H1 (cell line): Measurements from ENCODE around the gene CDK15.

Experiments used
- CHD2 ChIP-seq: IDR thresholded peaks from 2 replicates; pipeline ENCODE4 v1.6.1; 2012; ENCODE audit warnings: low read length, improper control_type of control experiment
- EP300 ChIP-seq, 2 experiments: IDR thresholded peaks; 1 replicate in 1 of 2; 2 replicates in 1 of 2; pipeline ENCODE4 v1.6.1; 2011 to 2012; ENCODE audit warnings: low read depth in 2 of 2, low read length in 2 of 2, mild to moderate bottlenecking in 2 of 2, borderline replicate concordance in 1 of 2, inconsistent platforms in 1 of 2, moderate library complexity in 1 of 2
- EZH2 ChIP-seq: fragments of 200-600 bp; sonication (generic); IDR thresholded peaks from 2 replicates; pipeline ENCODE4 v1.7.1; 2012; ENCODE audit warnings: low read depth, mild to moderate bottlenecking, moderate library complexity, low read length, inconsistent platforms; ENCODE audit not compliant: severe bottlenecking
- JUN ChIP-seq: IDR thresholded peaks from 2 replicates; pipeline ENCODE4 v1.6.1; 2011; ENCODE audit warnings: low read depth, mild to moderate bottlenecking, improper control_type of control experiment, low read length
- KDM4A ChIP-seq: IDR thresholded peaks from one replicate; pipeline ENCODE4 v1.7.1; 2012; ENCODE audit warnings: low read depth, mild to moderate bottlenecking, moderate library complexity, low read length, inconsistent platforms; ENCODE audit not compliant: severe bottlenecking
- POLR2A ChIP-seq, 2 experiments: IDR thresholded peaks; 1 replicate in 1 of 2; 2 replicates in 1 of 2; pipeline ENCODE4 v1.6.1; 2011; ENCODE audit warnings: low read depth in 2 of 2, low read length in 2 of 2, mild to moderate bottlenecking in 2 of 2; ENCODE audit errors: control extremely low read depth in 1 of 2
- POLR2AphosphoS5 ChIP-seq: IDR thresholded peaks from 2 replicates; pipeline ENCODE4 v1.6.1; 2011; ENCODE audit warnings: low read depth, low read length
- RAD21 ChIP-seq, 2 experiments: IDR thresholded peaks in 1 of 2; conservative IDR thresholded peaks in 1 of 2; 2 replicates each; pipeline ENCODE4 v1.6.1; 2011; ENCODE audit warnings: low read depth in 2 of 2, low read length in 2 of 2, improper control_type of control experiment in 1 of 2, inconsistent platforms in 1 of 2, mild to moderate bottlenecking in 1 of 2, moderate library complexity in 1 of 2
- SIN3A ChIP-seq, 2 experiments: IDR thresholded peaks in 1 of 2; conservative IDR thresholded peaks in 1 of 2; 2 replicates each; pipeline ENCODE4 v1.6.1; 2011 to 2012; ENCODE audit warnings: low read length in 2 of 2, improper control_type of control experiment in 1 of 2, low read depth in 1 of 2, mild to moderate bottlenecking in 1 of 2
- TAF1 ChIP-seq: IDR thresholded peaks from 2 replicates; pipeline ENCODE4 v1.6.1; 2011; ENCODE audit warnings: mild to moderate bottlenecking, low read depth, low read length
- ZNF274 ChIP-seq: IDR thresholded peaks from 2 replicates; pipeline ENCODE4 v1.7.0; 2012; ENCODE audit warnings: low read length, borderline replicate concordance; ENCODE audit errors: extremely low read depth
- TF ChIP-seq, protein P1 (sequence below), 3 experiments: IDR thresholded peaks; 1 replicate in 2 of 3; 2 replicates in 1 of 3; pipeline versions ENCODE4 v1.5.1 to v1.6.1; 2011; ENCODE audit warnings: low read length in 3 of 3, mild to moderate bottlenecking in 3 of 3, inconsistent platforms in 2 of 3, low read depth in 1 of 3, moderate library complexity in 1 of 3; ENCODE audit not compliant: insufficient read depth in 1 of 3; ENCODE audit errors: control extremely low read depth in 1 of 3
- TF ChIP-seq, protein P2 (sequence below): IDR thresholded peaks from 2 replicates; pipeline ENCODE4 v1.6.1; 2012; ENCODE audit warnings: low read length, inconsistent platforms
- TF ChIP-seq, protein P3 (sequence below): IDR thresholded peaks from 2 replicates; pipeline ENCODE4 v1.6.1; 2011; ENCODE audit warnings: low read length, improper control_type of control experiment

DNA sequence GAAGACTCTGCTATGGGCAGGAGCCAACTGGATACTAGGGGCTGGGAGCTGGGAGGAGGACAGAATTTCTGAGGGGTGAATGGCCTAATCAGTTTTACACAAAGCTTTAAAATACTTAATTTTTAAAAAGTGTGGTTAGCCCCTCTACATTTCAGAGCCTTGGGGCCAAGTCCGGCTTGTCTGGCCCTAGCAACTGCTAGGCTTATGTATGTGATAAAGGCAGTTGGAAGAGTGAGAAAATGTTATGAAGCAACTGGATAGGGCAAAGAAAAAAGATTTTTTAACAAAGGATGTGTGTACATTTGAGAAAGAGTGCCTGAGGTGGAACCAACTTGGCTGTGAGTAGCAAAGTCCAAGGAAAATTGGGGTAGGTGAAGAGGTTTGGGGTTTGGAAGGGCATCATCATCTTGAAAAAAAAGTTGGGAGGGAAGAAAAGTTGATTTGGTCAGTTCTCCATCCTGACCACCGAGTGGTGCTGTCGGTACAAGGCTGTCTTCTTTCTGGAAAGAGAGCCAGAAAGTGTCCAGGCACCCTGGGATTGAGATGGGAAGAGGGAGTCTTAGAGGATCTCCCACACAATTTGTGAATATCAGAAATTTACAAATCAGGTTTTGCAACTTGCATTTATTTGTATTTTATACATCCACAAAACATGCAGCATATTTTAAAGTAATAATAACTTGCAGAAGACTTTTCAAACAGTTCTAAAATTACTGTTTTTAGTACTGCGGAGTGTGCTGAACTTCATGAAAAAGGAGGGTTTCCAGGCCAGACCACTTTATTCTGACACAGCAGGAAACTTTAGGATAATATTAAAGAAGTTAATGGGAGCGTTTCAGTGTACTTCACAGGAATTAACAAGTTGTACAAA lies 10.5 kb upstream of the CDK15 start:
- TF ChIP-seq JUN = no peak
- TF ChIP-seq, protein P1, sequence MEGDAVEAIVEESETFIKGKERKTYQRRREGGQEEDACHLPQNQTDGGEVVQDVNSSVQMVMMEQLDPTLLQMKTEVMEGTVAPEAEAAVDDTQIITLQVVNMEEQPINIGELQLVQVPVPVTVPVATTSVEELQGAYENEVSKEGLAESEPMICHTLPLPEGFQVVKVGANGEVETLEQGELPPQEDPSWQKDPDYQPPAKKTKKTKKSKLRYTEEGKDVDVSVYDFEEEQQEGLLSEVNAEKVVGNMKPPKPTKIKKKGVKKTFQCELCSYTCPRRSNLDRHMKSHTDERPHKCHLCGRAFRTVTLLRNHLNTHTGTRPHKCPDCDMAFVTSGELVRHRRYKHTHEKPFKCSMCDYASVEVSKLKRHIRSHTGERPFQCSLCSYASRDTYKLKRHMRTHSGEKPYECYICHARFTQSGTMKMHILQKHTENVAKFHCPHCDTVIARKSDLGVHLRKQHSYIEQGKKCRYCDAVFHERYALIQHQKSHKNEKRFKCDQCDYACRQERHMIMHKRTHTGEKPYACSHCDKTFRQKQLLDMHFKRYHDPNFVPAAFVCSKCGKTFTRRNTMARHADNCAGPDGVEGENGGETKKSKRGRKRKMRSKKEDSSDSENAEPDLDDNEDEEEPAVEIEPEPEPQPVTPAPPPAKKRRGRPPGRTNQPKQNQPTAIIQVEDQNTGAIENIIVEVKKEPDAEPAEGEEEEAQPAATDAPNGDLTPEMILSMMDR (IDR thresholded peaks at IDR 0.05; ENCODE audit: control extremely low read depth in 1 of 3, insufficient read depth in 1 of 3, low read depth in 1 of 3, low read length in 3 of 3) = peak; percentile 58 to 86 (median 85)
- TF ChIP-seq, protein P2, sequence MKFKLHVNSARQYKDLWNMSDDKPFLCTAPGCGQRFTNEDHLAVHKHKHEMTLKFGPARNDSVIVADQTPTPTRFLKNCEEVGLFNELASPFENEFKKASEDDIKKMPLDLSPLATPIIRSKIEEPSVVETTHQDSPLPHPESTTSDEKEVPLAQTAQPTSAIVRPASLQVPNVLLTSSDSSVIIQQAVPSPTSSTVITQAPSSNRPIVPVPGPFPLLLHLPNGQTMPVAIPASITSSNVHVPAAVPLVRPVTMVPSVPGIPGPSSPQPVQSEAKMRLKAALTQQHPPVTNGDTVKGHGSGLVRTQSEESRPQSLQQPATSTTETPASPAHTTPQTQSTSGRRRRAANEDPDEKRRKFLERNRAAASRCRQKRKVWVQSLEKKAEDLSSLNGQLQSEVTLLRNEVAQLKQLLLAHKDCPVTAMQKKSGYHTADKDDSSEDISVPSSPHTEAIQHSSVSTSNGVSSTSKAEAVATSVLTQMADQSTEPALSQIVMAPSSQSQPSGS = no peak
- TF ChIP-seq CHD2 = no peak
- TF ChIP-seq POLR2AphosphoS5 = no peak
- no peak for TF ChIP-seq EZH2
- no peak for TF ChIP-seq POLR2A (IDR thresholded peaks at IDR 0.05; ENCODE audit: control extremely low read depth in 1 of 2, low read depth in 2 of 2, low read length in 2 of 2)
- TF ChIP-seq TAF1 = no peak
- TF ChIP-seq EP300 (IDR thresholded peaks at IDR 0.05; ENCODE audit: borderline replicate concordance in 1 of 2, low read depth in 2 of 2, low read length in 2 of 2) = no peak
- no peak for TF ChIP-seq KDM4A
- peak; percentile 94 to 96 for TF ChIP-seq RAD21 (IDR thresholded peaks at IDR 0.05 in 1 of 2, conservative IDR thresholded peaks at IDR 0.05 in 1 of 2; ENCODE audit: low read depth in 2 of 2, low read length in 2 of 2)
- no peak for TF ChIP-seq SIN3A (conservative IDR thresholded peaks at IDR 0.05 in 1 of 2, IDR thresholded peaks at IDR 0.05 in 1 of 2; ENCODE audit: low read depth in 1 of 2, low read length in 2 of 2)
- no peak for TF ChIP-seq ZNF274
- TF ChIP-seq, protein P3, sequence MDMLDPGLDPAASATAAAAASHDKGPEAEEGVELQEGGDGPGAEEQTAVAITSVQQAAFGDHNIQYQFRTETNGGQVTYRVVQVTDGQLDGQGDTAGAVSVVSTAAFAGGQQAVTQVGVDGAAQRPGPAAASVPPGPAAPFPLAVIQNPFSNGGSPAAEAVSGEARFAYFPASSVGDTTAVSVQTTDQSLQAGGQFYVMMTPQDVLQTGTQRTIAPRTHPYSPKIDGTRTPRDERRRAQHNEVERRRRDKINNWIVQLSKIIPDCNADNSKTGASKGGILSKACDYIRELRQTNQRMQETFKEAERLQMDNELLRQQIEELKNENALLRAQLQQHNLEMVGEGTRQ = no peak
